ENCODE measurements around the gene DDN. TPM values are rescaled to one million over a fixed set of nuclear protein-coding genes. Genes with fewer than 3 reads are reported as not detected.

Gene DDN
- total RNA-seq, 2 donors from 2014 or later: 0.17 to 0.21 TPM

GRCh38 chr12:48973531-48973930 lies 25.6 kb downstream of the DDN start:
- Histone ChIP-seq H3K27me3 (peaks cover 64% of the 10 kb centered on the region), H3K4me1 (peaks cover 27% of the 10 kb centered on the region), H3K36me3 (no peaks in the 10 kb centered on the region), H3K9me3 (no peaks in the 10 kb centered on the region), H3K9ac (ENCODE audit: low read depth in 2 of 2, low read length in 2 of 2) (no peak overlapping the region), H3K27ac (no peak overlapping the region), H3K4me3 (no peak overlapping the region)
- intact Hi-C loops (cut with DNase I): no loop called here
- TF ChIP-seq CTCF (IDR thresholded peaks at IDR 0.05): no peak
- no peak for DNase-seq

GRCh38 chr12:48972952-48973483 lies 26.2 kb downstream of the DDN start:
- Histone ChIP-seq H3K4me1 (peaks cover 21% of the 10 kb centered on the region), H3K36me3 (no peaks in the 10 kb centered on the region), H3K4me3 (no peak overlapping the region), H3K27me3 (peaks cover 59% of the 10 kb centered on the region), H3K9ac (ENCODE audit: low read depth in 2 of 2, low read length in 2 of 2) (no peak overlapping the region), H3K9me3 (no peaks in the 10 kb centered on the region), H3K27ac (no peak overlapping the region)
- TF ChIP-seq CTCF (IDR thresholded peaks at IDR 0.05): no peak
- intact Hi-C loops (cut with DNase I): no loop called here
- no peak for DNase-seq

GRCh38 chr12:48972213-48972951 lies 26.8 kb downstream of the DDN start:
- no peaks in the 10 kb centered on the region for H3K36me3 ChIP-seq
- TF ChIP-seq CTCF (IDR thresholded peaks at IDR 0.05): no peak
- no peak overlapping the region for H3K9ac ChIP-seq (ENCODE audit: low read depth in 2 of 2, low read length in 2 of 2)
- no peak overlapping the region for H3K27ac ChIP-seq
- peaks cover 53% of the 10 kb centered on the region for H3K27me3 ChIP-seq
- H3K9me3 ChIP-seq: no peaks in the 10 kb centered on the region
- H3K4me1 ChIP-seq: peaks cover 20% of the 10 kb centered on the region
- intact Hi-C loops (cut with DNase I): no loop called here
- DNase-seq: no peak
- H3K4me3 ChIP-seq: no peak overlapping the region

- Histone ChIP-seq H3K27me3 (peaks cover 48% of the 10 kb centered on the region), H3K36me3 (no peaks in the 10 kb centered on the region), H3K4me3 (no peak overlapping the region), H3K27ac (no peak overlapping the region), H3K4me1 (peaks cover 20% of the 10 kb centered on the region), H3K9ac (ENCODE audit: low read depth in 2 of 2, low read length in 2 of 2) (no peak overlapping the region), H3K9me3 (no peaks in the 10 kb centered on the region)
- intact Hi-C loops (cut with DNase I): no loop called here
- no peak for TF ChIP-seq CTCF (IDR thresholded peaks at IDR 0.05)
- DNase-seq: no peak
Observed at GRCh38 chr12:48970702-48971334, 28.4 kb downstream of the DDN start.

GRCh38 chr12:48969833-48970701 lies 29.1 kb downstream of the DDN start:
- no peak for DNase-seq
- H3K27ac ChIP-seq: no peak overlapping the region

More at GRCh38 chr12:48969833-48970701, 29.1 kb downstream of the DDN start:
- intact Hi-C loops (cut with DNase I): no loop called here
- no peak for TF ChIP-seq CTCF (IDR thresholded peaks at IDR 0.05)
- H3K9ac ChIP-seq (ENCODE audit: low read depth in 2 of 2, low read length in 2 of 2): no peak overlapping the region
- peak overlapping the region; percentile 11 for H3K4me3 ChIP-seq
- H3K36me3 ChIP-seq: no peaks in the 10 kb centered on the region
- peaks cover 48% of the 10 kb centered on the region for H3K27me3 ChIP-seq
- no peaks in the 10 kb centered on the region for H3K9me3 ChIP-seq
- H3K4me1 ChIP-seq: peaks cover 20% of the 10 kb centered on the region
